ENCODE measurements around the gene AMH. TPM values are rescaled to one million over a fixed set of nuclear protein-coding genes. Genes with fewer than 3 reads are reported as not detected.

Gene AMH
- total RNA-seq, 1 donor from 2014 or later = 1.9 TPM

DNA sequence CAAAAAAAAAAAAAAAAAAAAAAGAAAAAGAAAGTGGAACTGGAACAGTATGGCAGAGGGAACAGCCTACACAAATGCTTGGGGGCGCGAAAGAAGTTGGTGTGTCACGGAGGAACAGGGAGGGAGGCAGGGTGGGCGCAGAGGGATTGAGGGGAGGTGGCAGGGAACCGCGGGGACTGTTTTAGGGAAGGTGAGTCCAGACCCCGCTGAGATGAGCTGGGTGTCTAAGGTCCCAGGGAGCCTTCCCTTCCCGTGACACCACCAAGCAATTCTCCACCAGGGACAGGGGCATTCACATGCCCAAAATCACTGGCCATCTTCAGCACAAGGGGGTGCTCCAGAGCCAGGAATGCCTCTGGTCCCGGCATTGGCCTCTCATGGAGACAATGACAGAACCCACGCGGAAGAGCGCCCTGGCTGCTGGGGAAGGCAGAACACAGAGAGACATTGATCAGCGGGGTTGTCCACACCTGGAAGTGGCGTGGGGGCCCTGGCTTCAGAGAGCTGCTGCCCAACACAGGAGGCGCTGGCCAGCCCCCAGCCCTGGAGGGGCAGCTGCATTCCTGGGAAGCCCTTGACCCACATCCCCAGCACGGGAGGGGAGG lies 25.9 kb downstream of the AMH start:
- H3K27me3 ChIP-seq (ENCODE audit: low read depth) = no peaks in the 10 kb centered on the region
- H3K4me3 ChIP-seq = no peak overlapping the region
- peak; percentile 56 for TF ChIP-seq CTCF (IDR thresholded peaks at IDR 0.05)
- peaks cover 47% of the 10 kb centered on the region for H3K36me3 ChIP-seq
- peak; percentile 34 to 41 for ATAC-seq
- intact Hi-C loops (cut with DNase I) = no loop called here
- no peaks in the 10 kb centered on the region for H3K9me3 ChIP-seq
- peak overlapping the region; percentile 11 for H3K27ac ChIP-seq
- peaks cover 52% of the 10 kb centered on the region for H3K4me1 ChIP-seq
- DNase-seq = peak; percentile 80

GRCh38 chr19:2275588-2276428 lies 26.7 kb downstream of the AMH start:
- no peak for DNase-seq
- H3K27me3 ChIP-seq (ENCODE audit: low read depth) = no peaks in the 10 kb centered on the region
- no peak for ATAC-seq

DNA sequence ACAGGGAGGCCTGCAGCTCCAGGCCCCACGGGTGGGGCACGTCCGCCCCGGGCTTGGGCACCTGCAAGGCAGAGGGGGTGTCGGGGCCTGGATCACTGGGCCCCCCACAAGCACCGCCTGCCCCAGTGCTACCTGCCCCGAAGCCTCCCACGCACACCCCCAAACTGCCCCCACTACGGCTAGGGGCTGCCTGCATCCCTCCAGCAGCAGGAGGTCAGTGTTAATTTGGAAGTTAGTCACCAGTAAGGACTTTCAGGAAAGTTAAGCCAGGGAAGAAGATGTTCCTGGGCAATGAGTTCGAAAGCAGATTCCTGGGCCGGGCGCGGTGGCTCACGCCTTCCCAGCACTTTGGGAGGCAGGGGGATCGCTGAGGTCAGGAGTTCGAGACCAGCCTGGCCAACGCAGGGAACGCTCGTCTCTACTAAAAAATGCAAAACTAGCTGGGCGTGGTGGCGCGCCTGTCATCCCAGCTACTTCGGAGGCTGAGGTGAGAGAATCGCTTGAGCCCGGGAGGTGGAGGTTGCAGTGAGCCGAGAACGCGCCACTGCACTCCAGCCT lies 27.4 kb downstream of the AMH start:
- Histone ChIP-seq H3K27ac (peak overlapping the region; percentile 6), H3K27me3 (ENCODE audit: low read depth) (no peaks in the 10 kb centered on the region), H3K9me3 (no peaks in the 10 kb centered on the region), H3K4me3 (no peak overlapping the region), H3K4me1 (peaks cover 46% of the 10 kb centered on the region), H3K36me3 (peaks cover 42% of the 10 kb centered on the region)
- intact Hi-C loops (cut with DNase I) = no loop called here
- ATAC-seq (no peak), DNase-seq (no peak)
- TF ChIP-seq CTCF (IDR thresholded peaks at IDR 0.05) = no peak

More at GRCh38 chr19:2275588-2276428, 26.7 kb downstream of the AMH start:
- intact Hi-C loops (cut with DNase I) = no loop called here
- Histone ChIP-seq H3K9me3 (no peaks in the 10 kb centered on the region), H3K36me3 (peaks cover 47% of the 10 kb centered on the region), H3K27ac (peak overlapping the region; percentile 6), H3K4me1 (peaks cover 52% of the 10 kb centered on the region), H3K4me3 (no peak overlapping the region)
- TF ChIP-seq CTCF (IDR thresholded peaks at IDR 0.05) = no peak

DNA sequence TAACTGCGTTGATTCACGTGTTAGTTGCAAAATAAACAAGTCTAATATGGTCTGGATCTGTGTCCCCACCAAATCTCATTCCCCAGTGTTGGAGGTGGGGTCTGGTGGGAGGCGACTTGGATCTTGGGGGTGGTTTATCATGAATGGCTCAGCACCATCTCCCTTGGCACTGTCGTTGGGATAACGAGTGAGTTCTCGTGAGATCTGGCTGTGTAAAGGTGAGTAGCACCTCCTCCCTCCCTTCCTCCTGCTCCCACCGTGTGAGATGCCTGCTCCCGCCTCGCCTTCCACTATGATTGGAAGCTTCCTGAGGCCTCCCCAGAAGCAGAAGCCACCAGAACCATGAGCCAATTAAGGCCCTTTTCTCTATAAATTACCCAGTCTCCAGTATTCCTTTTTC lies 28.0 kb downstream of the AMH start:
- ATAC-seq (no peak), DNase-seq (no peak)
- Histone ChIP-seq H3K27ac (no peak overlapping the region), H3K4me3 (no peak overlapping the region), H3K27me3 (ENCODE audit: low read depth) (no peaks in the 10 kb centered on the region), H3K9me3 (no peaks in the 10 kb centered on the region), H3K36me3 (peaks cover 36% of the 10 kb centered on the region), H3K4me1 (peaks cover 46% of the 10 kb centered on the region)
- TF ChIP-seq CTCF (IDR thresholded peaks at IDR 0.05) = no peak
- intact Hi-C loops (cut with DNase I) = no loop called here

- Histone ChIP-seq H3K9me3 (no peaks in the 10 kb centered on the region), H3K4me3 (no peak overlapping the region), H3K27me3 (ENCODE audit: low read depth) (no peaks in the 10 kb centered on the region), H3K36me3 (peaks cover 22% of the 10 kb centered on the region), H3K27ac (no peak overlapping the region), H3K4me1 (peaks cover 41% of the 10 kb centered on the region)
- ATAC-seq (no peak), DNase-seq (no peak)
- intact Hi-C loops (cut with DNase I) = no loop called here
- TF ChIP-seq CTCF (IDR thresholded peaks at IDR 0.05) = no peak
These were observed 29.5 kb downstream of the AMH start for GRCh38 chr19:2278459-2279158.
